K562 (cell line): Measurements from ENCODE around the gene ZNF593OS. TPM values are rescaled to one million over a fixed set of nuclear protein-coding genes. Genes with fewer than 3 reads are reported as not detected.

Source experiments
- ATF7 ChIP-seq: fragments of 450-650 bp; IDR thresholded peaks from 2 replicates; pipeline ENCODE4 v1.7.1; 2014; ENCODE audit warnings: mild to moderate bottlenecking, moderate library complexity
- BMI1 ChIP-seq: fragments of 150-350 bp; IDR thresholded peaks from 2 replicates; pipeline ENCODE4 v1.6.1; 2014; ENCODE audit warnings: low read length
- BRD4 ChIP-seq: fragments of 200-600 bp; sonication (generic); IDR thresholded peaks from 2 replicates; pipeline ENCODE4 v1.6.1; 2017; ENCODE audit warnings: inconsistent platforms
- COPS2 ChIP-seq: fragments of 450-650 bp; conservative IDR thresholded peaks from 2 replicates; pipeline ENCODE4 v1.6.1; 2016; ENCODE audit warnings: mild to moderate bottlenecking, moderate library complexity
- CTBP1 ChIP-seq: fragments of 450-650 bp; IDR thresholded peaks from 2 replicates; pipeline ENCODE4 v1.6.1; 2016; ENCODE audit warnings: borderline replicate concordance
- DIDO1 ChIP-seq: fragments of 450-650 bp; IDR thresholded peaks from 2 replicates; pipeline ENCODE4 v1.6.1; 2016; ENCODE audit warnings: low read depth, missing biosample characterization, missing genetic modification characterization
- ELF2 ChIP-seq: fragments of 250-450 bp; sonication (Bioruptor Pico); IDR thresholded peaks from 2 replicates; pipeline ENCODE4 v1.5.0; 2021; ENCODE audit warnings: mild to moderate bottlenecking
- ERF ChIP-seq: fragments of 450-650 bp; formaldehyde crosslinking; IDR thresholded peaks from 2 replicates; pipeline ENCODE4 v1.4.0; 2020; ENCODE audit warnings: mild to moderate bottlenecking, mixed read lengths
- ETV5 ChIP-seq: sonication (generic); formaldehyde crosslinking; IDR thresholded peaks from 2 replicates; pipeline ENCODE4 v1.4.0; 2020; ENCODE audit warnings: low read depth, mild to moderate bottlenecking, missing genetic modification reagents
- HLTF ChIP-seq: fragments of 450-650 bp; IDR thresholded peaks from 2 replicates; pipeline ENCODE4 v1.6.1; 2016
- MAFF ChIP-seq: IDR thresholded peaks from 2 replicates; pipeline ENCODE4 v1.6.1; 2012; ENCODE audit warnings: low read length, improper control_type of control experiment
- MEF2D ChIP-seq: conservative IDR thresholded peaks from 2 replicates; pipeline ENCODE4 v1.6.1; 2016; ENCODE audit warnings: low read depth, missing genetic modification characterization, missing compliant biosample characterization
- NONO ChIP-seq, 2 experiments: fragments of 200-400 bp in 1 of 2; fragments of 450-650 bp in 1 of 2; formaldehyde crosslinking in 1 of 2; IDR thresholded peaks; 2 replicates each; pipeline ENCODE4 v1.6.1; 2017; ENCODE audit warnings: low read depth in 2 of 2, mild to moderate bottlenecking in 2 of 2, moderate library complexity in 2 of 2, low read length in 1 of 2
- PTRF ChIP-seq: fragments of 450-650 bp; IDR thresholded peaks from 2 replicates; pipeline ENCODE4 v1.6.1; 2016; ENCODE audit warnings: mild to moderate bottlenecking, missing genetic modification characterization, missing compliant biosample characterization
- RBM15 ChIP-seq: fragments of 200-400 bp; formaldehyde crosslinking; IDR thresholded peaks from 2 replicates; pipeline ENCODE4 v1.6.1; 2018; ENCODE audit warnings: mild to moderate bottlenecking, low read length, moderate library complexity; ENCODE audit not compliant: insufficient read depth
- RBM17 ChIP-seq: fragments of 200-400 bp; formaldehyde crosslinking; IDR thresholded peaks from 2 replicates; pipeline ENCODE4 v1.6.1; 2017; ENCODE audit warnings: low read depth, mild to moderate bottlenecking, low read length, borderline replicate concordance
- RBM22 ChIP-seq: fragments of 200-400 bp; formaldehyde crosslinking; IDR thresholded peaks from 2 replicates; pipeline ENCODE4 v1.6.1; 2018; ENCODE audit warnings: low read length, low read depth; ENCODE audit not compliant: poor library complexity, severe bottlenecking
- STAT5B ChIP-seq: fragments of 250-450 bp; sonication (Bioruptor Pico); IDR thresholded peaks from 2 replicates; pipeline ENCODE4 v1.8.0; 2021; ENCODE audit warnings: mild to moderate bottlenecking, inconsistent platforms
- XRCC5 ChIP-seq: fragments of 200-400 bp; formaldehyde crosslinking; IDR thresholded peaks from 2 replicates; pipeline ENCODE4 v1.6.1; 2017; ENCODE audit warnings: low read depth, mild to moderate bottlenecking, low read length
- ZBTB1 ChIP-seq: sonication (generic); formaldehyde crosslinking; IDR thresholded peaks from 2 replicates; pipeline ENCODE4 v1.8.1; 2023; ENCODE audit warnings: missing genetic modification reagents, low read depth, mild to moderate bottlenecking, borderline replicate concordance
- ZNF133 ChIP-seq: fragments of 250-450 bp; sonication (Bioruptor Pico); IDR thresholded peaks from 2 replicates; pipeline ENCODE4 v1.4.0; 2020; ENCODE audit warnings: mild to moderate bottlenecking
- ZNF239 ChIP-seq: fragments of 250-450 bp; sonication (Bioruptor Pico); IDR thresholded peaks from 2 replicates; pipeline ENCODE4 v1.4.0; 2020; ENCODE audit warnings: mild to moderate bottlenecking
- ZNF282 ChIP-seq: sonication (generic); formaldehyde crosslinking; IDR thresholded peaks from 2 replicates; pipeline ENCODE4 v1.8.1; 2023; ENCODE audit warnings: missing genetic modification reagents
- ZNF41 ChIP-seq: fragments of 250-450 bp; sonication (Bioruptor Pico); conservative IDR thresholded peaks from 2 replicates; pipeline ENCODE4 v1.4.0; 2020; ENCODE audit warnings: mild to moderate bottlenecking
- ZNF444 ChIP-seq: fragments of 250-450 bp; sonication (Bioruptor Pico); IDR thresholded peaks from 2 replicates; pipeline ENCODE4 v1.4.0; 2020; ENCODE audit warnings: mild to moderate bottlenecking, moderate library complexity
- ZNF586 ChIP-seq: fragments of 450-650 bp; formaldehyde crosslinking; conservative IDR thresholded peaks from 2 replicates; pipeline ENCODE4 v1.4.0; 2020; ENCODE audit warnings: mild to moderate bottlenecking, moderate library complexity
- ZNF668 ChIP-seq: fragments of 250-450 bp; sonication (Bioruptor Pico); IDR thresholded peaks from 2 replicates; pipeline ENCODE4 v1.8.0; 2022; ENCODE audit warnings: mild to moderate bottlenecking, inconsistent platforms
- ZNF76 ChIP-seq: fragments of 250-450 bp; sonication (Bioruptor Pico); IDR thresholded peaks from 2 replicates; pipeline ENCODE4 v1.4.0; 2020; ENCODE audit warnings: mild to moderate bottlenecking, moderate library complexity, borderline replicate concordance
- polyA plus RNA-seq, 8 experiments: library from polyadenylated mRNA; depleted of rRNA in 4 of 8; stranded (reverse) in 5 of 8; unstranded in 3 of 8; fragments of >200 nt; fragmentation: Nextera tagmentation in 2 of 8; fragmentation: Illumina TruSeq in 1 of 8; extraction: Ambion mirVana in 2 of 8; extraction: Trizol in 1 of 8; gene quantifications; 2 replicates each; pipeline versions ENCODE4 v1.2.1 to v1.2.3, GENCODE V29; 2011 to 2014; ENCODE audit warnings: inconsistent platforms in 1 of 8, missing spikeins in 1 of 8
- total RNA-seq, 7 experiments: library from RNA; depleted of rRNA in 6 of 7; stranded (reverse); fragments of >200 nt in 6 of 7; fragmentation: Illumina TruSeq in 2 of 7; extraction: Trizol in 2 of 7; gene quantifications; 2 replicates each; pipeline versions ENCODE4 v1.2.1 to v1.2.3, GENCODE V29; 2011 to 2021; ENCODE audit warnings: low replicate concordance in 1 of 7
- TF ChIP-seq, protein P1 (sequence below): IDR thresholded peaks from 2 replicates; pipeline ENCODE4 v1.6.1; 2012; ENCODE audit warnings: low read depth, low read length, improper control_type of control experiment, borderline replicate concordance
- TF ChIP-seq, protein P2 (sequence below): sonication (generic); formaldehyde crosslinking; IDR thresholded peaks from 2 replicates; pipeline ENCODE4 v1.9.0; 2022; ENCODE audit warnings: mild to moderate bottlenecking, missing genetic modification reagents

The ZNF593OS gene
- total and polyA plus RNA-seq, 9 of the 15 experiments (the other 6 are each of a cell fraction or from before 2014, with no cell fraction given): 0.24 to 0.27 TPM; not detected in 7

DNA sequence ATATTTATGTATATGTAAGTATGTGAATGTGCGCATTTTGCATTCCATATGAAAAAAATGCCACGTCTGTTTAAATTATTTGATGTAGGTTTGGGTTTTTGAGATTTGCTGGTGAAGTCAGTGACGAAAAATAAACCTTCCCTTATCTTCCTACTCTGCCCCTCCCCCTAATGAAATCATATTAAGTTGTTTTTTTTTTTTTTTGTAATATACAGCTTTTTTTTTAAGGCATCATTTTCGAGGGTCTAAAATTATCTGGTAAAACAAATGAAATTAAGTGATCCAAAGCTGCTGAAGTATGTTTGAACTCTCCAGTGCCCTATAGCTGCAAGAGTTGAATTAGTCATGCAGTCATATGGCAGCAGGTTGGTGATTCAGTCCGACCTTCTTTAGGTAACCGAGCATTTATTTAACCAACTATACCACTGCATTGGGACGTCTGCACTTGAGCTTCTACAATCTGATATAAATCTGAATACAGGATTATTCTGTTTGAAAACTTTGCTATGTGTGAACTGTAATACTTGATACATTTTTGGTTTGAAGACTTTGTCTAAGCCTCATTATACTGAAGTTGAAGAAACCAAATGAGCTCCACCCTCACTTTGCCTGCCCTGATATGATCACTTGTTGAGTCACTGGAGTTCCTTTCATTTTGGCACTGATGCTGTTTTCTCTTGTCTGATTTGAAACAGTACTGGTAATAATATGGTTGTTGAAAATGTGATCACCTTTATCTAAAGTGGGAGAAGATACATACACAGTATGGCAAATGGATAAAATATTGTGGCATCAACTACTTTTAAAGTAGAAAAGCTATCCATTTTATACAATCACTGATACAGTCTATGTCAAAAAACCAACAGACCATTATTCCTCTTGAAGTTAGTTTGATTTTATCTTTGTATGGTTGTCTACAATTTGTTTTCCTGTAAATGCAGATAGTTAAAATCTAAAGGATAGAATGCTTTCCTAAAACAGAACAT is 48.4 kb downstream of the ZNF593OS start (continued):
- TF ChIP-seq NONO (IDR thresholded peaks at IDR 0.05; ENCODE audit: low read depth in 2 of 2, low read length in 1 of 2) (no peak), ZBTB1 (CRISPR knock-in tag) (no peak), MAFF (peak; percentile 35; the same call in 1 of the 2 replicates), ZNF133 (CRISPR knock-in tag) (no peak), ZNF282 (no peak), HLTF (no peak), ETV5 (CRISPR knock-in tag) (no peak), ELF2 (CRISPR knock-in tag) (no peak), DIDO1 (tag) (no peak), XRCC5 (no peak), BRD4 (peak; percentile 77), RBM15 (no peak), ZNF444 (CRISPR knock-in tag) (no peak), CTBP1 (peak; percentile 73), ERF (no peak), ZNF41 (CRISPR knock-in tag) (no peak), PTRF (no peak), ZNF668 (CRISPR knock-in tag) (no peak; the same call in 1 of the 2 replicates), ZNF76 (CRISPR knock-in tag) (no peak), STAT5B (CRISPR knock-in tag) (no peak), BMI1 (no peak), ZNF586 (CRISPR knock-in tag) (no peak), RBM17 (no peak), ATF7 (peak; percentile 78; the same call in 1 of the 2 replicates), ZNF239 (CRISPR knock-in tag) (peak; percentile 40; the same call in 1 of the 2 replicates), COPS2 (no peak), MEF2D (tag) (no peak), RBM22 (no peak)
- TF ChIP-seq, protein P1, sequence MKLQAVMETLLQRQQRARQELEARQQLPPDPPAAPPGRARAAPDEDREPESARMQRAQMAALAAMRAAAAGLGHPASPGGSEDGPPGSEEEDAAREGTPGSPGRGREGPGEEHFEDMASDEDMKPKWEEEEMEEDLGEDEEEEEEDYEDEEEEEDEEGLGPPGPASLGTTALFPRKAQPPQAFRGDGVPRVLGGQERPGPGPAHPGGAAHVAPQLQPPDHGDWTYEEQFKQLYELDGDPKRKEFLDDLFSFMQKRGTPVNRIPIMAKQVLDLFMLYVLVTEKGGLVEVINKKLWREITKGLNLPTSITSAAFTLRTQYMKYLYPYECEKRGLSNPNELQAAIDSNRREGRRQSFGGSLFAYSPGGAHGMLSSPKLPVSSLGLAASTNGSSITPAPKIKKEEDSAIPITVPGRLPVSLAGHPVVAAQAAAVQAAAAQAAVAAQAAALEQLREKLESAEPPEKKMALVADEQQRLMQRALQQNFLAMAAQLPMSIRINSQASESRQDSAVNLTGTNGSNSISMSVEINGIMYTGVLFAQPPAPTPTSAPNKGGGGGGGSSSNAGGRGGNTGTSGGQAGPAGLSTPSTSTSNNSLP: peak; percentile 92; the same call in 1 of the 2 replicates
- TF ChIP-seq, protein P2, sequence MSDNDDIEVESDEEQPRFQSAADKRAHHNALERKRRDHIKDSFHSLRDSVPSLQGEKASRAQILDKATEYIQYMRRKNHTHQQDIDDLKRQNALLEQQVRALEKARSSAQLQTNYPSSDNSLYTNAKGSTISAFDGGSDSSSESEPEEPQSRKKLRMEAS (CRISPR knock-in tag): no peak
